ENCODE measurements around the gene HRC.
"Not testable (repeated sequence)": the region's sequence is repeated elsewhere in the genome, so short reads cannot be mapped to it uniquely, and the experiment has no call there.

The HRC gene

GRCh38 chr19:49132974-49133609, 22.1 kb downstream of the HRC start:
- peak; percentile 58 for DNase-seq

- DNase-seq: no peak
Measured at GRCh38 chr19:49130325-49130724, 24.9 kb downstream of the HRC start.

- DNase-seq: no peak
Measured at GRCh38 chr19:49129238-49129583, 26.0 kb downstream of the HRC start.

GRCh38 chr19:49128545-49129237, 26.5 kb downstream of the HRC start:
- no peak for DNase-seq

GRCh38 chr19:49127674-49128544, 27.3 kb downstream of the HRC start:
- peak; percentile 79 for DNase-seq

GRCh38 chr19:49127225-49127624, 28.0 kb downstream of the HRC start:
- not testable (repeated sequence) for DNase-seq

- DNase-seq: no peak
Measured at GRCh38 chr19:49126575-49126974, 28.6 kb downstream of the HRC start.

- DNase-seq: no peak
Measured at GRCh38 chr19:49125025-49125731, 30.0 kb downstream of the HRC start.

GRCh38 chr19:49123285-49123684, 31.9 kb downstream of the HRC start:
- not testable (repeated sequence) for DNase-seq

GRCh38 chr19:49121841-49122240, 33.4 kb downstream of the HRC start:
- DNase-seq: not testable (repeated sequence)

GRCh38 chr19:49120868-49121267, 34.3 kb downstream of the HRC start:
- no peak for DNase-seq

GRCh38 chr19:49120325-49120683, 34.9 kb downstream of the HRC start:
- DNase-seq: no peak

- DNase-seq: no peak
Measured at GRCh38 chr19:49119411-49120324, 35.5 kb downstream of the HRC start, which contains the start of gene PPFIA3. Gene PPFIA3 (plus strand): TSS chr19:49119544. CDS start chr19:49127874, 8,330 bp downstream.

GRCh38 chr19:49118565-49119410, 36.4 kb downstream of the HRC start, which contains the start of gene C19orf73:
Gene C19orf73 (minus strand): TSS chr19:49119143. CDS start chr19:49119022, 121 bp downstream.
- peak; percentile 72 for DNase-seq

- DNase-seq: no peak
Measured at GRCh38 chr19:49117677-49118564, 37.3 kb downstream of the HRC start.

GRCh38 chr19:49116544-49116943, 38.7 kb downstream of the HRC start:
- DNase-seq: no peak

GRCh38 chr19:49114630-49115363, 40.4 kb downstream of the HRC start:
- DNase-seq: no peak

GRCh38 chr19:49113762-49114629, 41.2 kb downstream of the HRC start, which contains the start of gene LIN7B:
Gene LIN7B (plus strand): TSS chr19:49114370. CDS start chr19:49114405, 35 bp downstream.
- peak; percentile 45 for DNase-seq
